CD4-positive, CD25-positive, alpha-beta regulatory T cell (primary cell): ENCODE results near the gene NABP1. TPM values are rescaled to one million over a fixed set of nuclear protein-coding genes. Genes with fewer than 3 reads are reported as not detected.

ENCODE experiments used
- ATAC-seq, 2 donors: fragments of 150-1000 bp; cut with Tn5 transposase; one replicate each; pipeline ENCODE4 v1.10.0; 2021; ENCODE audit warnings: low read depth in 2 of 2, moderate number of reproducible peaks in 2 of 2, moderate library complexity in 1 of 2
- DNase-seq, 3 donors: peaks; one replicate each; pipeline versions ENCODE4 v3.0.0 to v3.0.0-alpha.2; 2012 to 2022; ENCODE audit warnings: mixed read lengths in 1 of 3
- H3K27ac ChIP-seq: one replicate; pipeline ENCODE4 v1.7.0; 2013; ENCODE audit warnings: mild to moderate bottlenecking, low read length; ENCODE audit not compliant: insufficient read depth, poor library complexity, severe bottlenecking
- H3K27me3 ChIP-seq: one replicate; pipeline ENCODE4 v1.7.0; 2013; ENCODE audit warnings: low read length; ENCODE audit not compliant: control insufficient read depth, insufficient read depth
- H3K36me3 ChIP-seq: one replicate; pipeline ENCODE4 v1.7.0; 2013; ENCODE audit warnings: mild to moderate bottlenecking, low read length, moderate library complexity; ENCODE audit not compliant: control insufficient read depth, insufficient read depth
- H3K4me1 ChIP-seq: 2 replicates; pipeline ENCODE4 v1.7.0; 2013; ENCODE audit warnings: mild to moderate bottlenecking, low read length; ENCODE audit not compliant: insufficient read depth, control insufficient read depth, poor library complexity, severe bottlenecking
- H3K4me3 ChIP-seq: one replicate; pipeline ENCODE4 v1.7.0; 2013; ENCODE audit warnings: low read depth, mild to moderate bottlenecking, low read length, moderate library complexity
- H3K9me3 ChIP-seq, 2 experiments: 1 replicate in 1 of 2; 2 replicates in 1 of 2; pipeline ENCODE4 v1.7.0; 2013; ENCODE audit warnings: low read length in 2 of 2, mild to moderate bottlenecking in 1 of 2, moderate library complexity in 1 of 2; ENCODE audit not compliant: control insufficient read depth in 2 of 2
- H3K27ac Mint-ChIP-seq, 3 donors: one replicate each; pipeline ENCODE4 v1.8.0; 2020 to 2022; ENCODE audit warnings: mild to moderate bottlenecking in 3 of 3, mixed read lengths in 3 of 3, moderate library complexity in 2 of 3
- H3K27me3 Mint-ChIP-seq: one replicate; pipeline ENCODE4 v1.8.0; 2022; ENCODE audit warnings: mild to moderate bottlenecking, mixed read lengths
- H3K36me3 Mint-ChIP-seq: one replicate; pipeline ENCODE4 v1.8.0; 2020; ENCODE audit warnings: mixed read lengths
- H3K4me1 Mint-ChIP-seq, 4 donors: one replicate each; pipeline ENCODE4 v1.8.0; 2020 to 2022; ENCODE audit warnings: mixed read lengths in 4 of 4, mild to moderate bottlenecking in 1 of 4
- H3K4me3 Mint-ChIP-seq, 4 donors: one replicate each; pipeline ENCODE4 v1.8.0; 2020 to 2022; ENCODE audit warnings: mild to moderate bottlenecking in 4 of 4, mixed read lengths in 4 of 4, moderate library complexity in 3 of 4
- H3K9me3 Mint-ChIP-seq, 7 donors: one replicate each; pipeline ENCODE4 v1.8.0; 2020 to 2022; ENCODE audit warnings: mixed read lengths in 7 of 7, mild to moderate bottlenecking in 3 of 7, moderate library complexity in 2 of 7
- polyA plus RNA-seq, 4 donors: library from polyadenylated mRNA; unstranded; fragments of 300-500 nt; fragmentation: Illumina TruSeq; gene quantifications; one replicate each; pipeline ENCODE4 v1.2.3, GENCODE V29; 2021
- total RNA-seq: library from RNA; stranded (reverse); gene quantifications from one replicate; pipeline ENCODE4 v1.2.3, GENCODE V29; 2022

The NABP1 gene
- total and polyA plus RNA-seq, 5 donors from 2014 or later: 23.2 to 170 (median 26.8) TPM

- ATAC-seq (no peak), DNase-seq (no peak)
- H3K27me3 Mint-ChIP-seq: no peaks in the 10 kb centered on the region
- H3K27ac Mint-ChIP-seq: peak overlapping the region in 2 of 3 donors; percentile 82 to 89
- H3K4me3 Mint-ChIP-seq: peak overlapping the region in 1 of 4 donors; percentile 65
- H3K27me3 ChIP-seq: no peaks in the 10 kb centered on the region
- H3K9me3 Mint-ChIP-seq: no peaks in the 10 kb centered on the region
- H3K36me3 Mint-ChIP-seq: no peaks in the 10 kb centered on the region
- no peaks in the 10 kb centered on the region for H3K9me3 ChIP-seq
- no peak overlapping the region for H3K27ac ChIP-seq
- H3K36me3 ChIP-seq: no peaks in the 10 kb centered on the region
- H3K4me3 ChIP-seq: no peak overlapping the region
- H3K4me1 ChIP-seq: peaks cover 41% of the 10 kb centered on the region
- peaks cover 41 to 65% (median 53%) of the 10 kb centered on the region in 4 donors for H3K4me1 Mint-ChIP-seq
Measured at GRCh38 chr2:191636235-191636543, 41.7 kb upstream of the NABP1 start.

- H3K27ac Mint-ChIP-seq: peak overlapping the region in 2 of 3 donors; percentile 3 to 89
- no peaks in the 10 kb centered on the region for H3K36me3 Mint-ChIP-seq
- Histone ChIP-seq H3K36me3 (no peaks in the 10 kb centered on the region), H3K9me3 (no peaks in the 10 kb centered on the region), H3K4me3 (peak overlapping the region; percentile 56), H3K27me3 (no peaks in the 10 kb centered on the region), H3K27ac (no peak overlapping the region), H3K4me1 (peaks cover 41% of the 10 kb centered on the region)
- H3K27me3 Mint-ChIP-seq: no peaks in the 10 kb centered on the region
- ATAC-seq (no peak), DNase-seq (no peak)
- peak overlapping the region in 2 of 4 donors; percentile 65 for H3K4me3 Mint-ChIP-seq
- peaks cover 41 to 63% (median 52%) of the 10 kb centered on the region in 4 donors for H3K4me1 Mint-ChIP-seq
- no peaks in the 10 kb centered on the region for H3K9me3 Mint-ChIP-seq
Measured at GRCh38 chr2:191636586-191636985, 41.4 kb upstream of the NABP1 start.

GRCh38 chr2:191637182-191638078, 40.5 kb upstream of the NABP1 start:
- peak overlapping the region; percentile 56 for H3K4me3 ChIP-seq
- H3K27ac ChIP-seq: peak overlapping the region; percentile 63
- no peaks in the 10 kb centered on the region for H3K36me3 ChIP-seq
- Mint-ChIP-seq H3K4me1 (peaks cover 42 to 66% (median 55%) of the 10 kb centered on the region in 4 donors), H3K36me3 (no peaks in the 10 kb centered on the region), H3K9me3 (no peaks in the 10 kb centered on the region), H3K27me3 (no peaks in the 10 kb centered on the region), H3K27ac (peak overlapping the region; percentile 75 to 98 (median 89)), H3K4me3 (peak overlapping the region; percentile 56 to 65 (median 62))
- H3K27me3 ChIP-seq: no peaks in the 10 kb centered on the region
- peaks cover 41% of the 10 kb centered on the region for H3K4me1 ChIP-seq
- H3K9me3 ChIP-seq: no peaks in the 10 kb centered on the region
- ATAC-seq: peak; percentile 90
- DNase-seq: peak in 2 of 3 donors; percentile 27 to 88

- H3K4me1 ChIP-seq: peaks cover 41% of the 10 kb centered on the region
- peak overlapping the region; percentile 17 to 63 (median 58) for H3K4me3 Mint-ChIP-seq
- DNase-seq (peak in 1 of 3 donors; percentile 37), ATAC-seq (peak; percentile 13 to 23)
- no peaks in the 10 kb centered on the region for H3K27me3 Mint-ChIP-seq
- H3K9me3 ChIP-seq: no peaks in the 10 kb centered on the region
- H3K4me3 ChIP-seq: peak overlapping the region; percentile 56
- no peaks in the 10 kb centered on the region for H3K27me3 ChIP-seq
- peak overlapping the region; percentile 63 for H3K27ac ChIP-seq
- H3K27ac Mint-ChIP-seq: peak overlapping the region; percentile 75 to 98 (median 89)
- no peaks in the 10 kb centered on the region for H3K36me3 Mint-ChIP-seq
- H3K4me1 Mint-ChIP-seq: peaks cover 45 to 70% (median 57%) of the 10 kb centered on the region in 4 donors
- H3K36me3 ChIP-seq: no peaks in the 10 kb centered on the region
- no peaks in the 10 kb centered on the region for H3K9me3 Mint-ChIP-seq
Measured at GRCh38 chr2:191638079-191638801, 39.7 kb upstream of the NABP1 start.

DNA sequence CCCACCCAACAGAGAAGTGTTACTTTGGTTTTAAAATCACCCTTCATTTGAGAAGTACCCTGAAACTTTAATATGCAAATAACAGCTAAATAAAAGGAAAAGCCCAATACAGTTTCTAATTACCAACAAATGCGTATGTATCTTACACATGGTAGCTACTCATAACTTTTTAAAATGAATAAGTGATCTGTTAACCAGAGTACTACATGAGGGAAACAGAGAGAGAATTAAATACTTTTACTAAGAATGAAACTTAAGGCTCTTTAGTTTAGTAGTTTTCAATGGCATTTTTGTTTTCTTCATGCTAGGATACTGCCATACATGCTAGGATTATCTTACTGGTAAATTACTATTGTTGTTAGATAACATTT, 39.1 kb upstream of the NABP1 start:
- peak overlapping the region; percentile 63 for H3K27ac ChIP-seq
- H3K27me3 ChIP-seq: no peaks in the 10 kb centered on the region
- H3K36me3 ChIP-seq: no peaks in the 10 kb centered on the region
- Mint-ChIP-seq H3K27ac (peak overlapping the region; percentile 75 to 98 (median 89)), H3K4me3 (peak overlapping the region in 3 of 4 donors; percentile 56 to 63 (median 60)), H3K27me3 (no peaks in the 10 kb centered on the region), H3K36me3 (no peaks in the 10 kb centered on the region), H3K4me1 (peaks cover 45 to 70% (median 56%) of the 10 kb centered on the region in 4 donors), H3K9me3 (no peaks in the 10 kb centered on the region)
- peaks cover 41% of the 10 kb centered on the region for H3K4me1 ChIP-seq
- ATAC-seq (no peak), DNase-seq (no peak)
- H3K9me3 ChIP-seq: no peaks in the 10 kb centered on the region
- H3K4me3 ChIP-seq: peak overlapping the region; percentile 56

DNA sequence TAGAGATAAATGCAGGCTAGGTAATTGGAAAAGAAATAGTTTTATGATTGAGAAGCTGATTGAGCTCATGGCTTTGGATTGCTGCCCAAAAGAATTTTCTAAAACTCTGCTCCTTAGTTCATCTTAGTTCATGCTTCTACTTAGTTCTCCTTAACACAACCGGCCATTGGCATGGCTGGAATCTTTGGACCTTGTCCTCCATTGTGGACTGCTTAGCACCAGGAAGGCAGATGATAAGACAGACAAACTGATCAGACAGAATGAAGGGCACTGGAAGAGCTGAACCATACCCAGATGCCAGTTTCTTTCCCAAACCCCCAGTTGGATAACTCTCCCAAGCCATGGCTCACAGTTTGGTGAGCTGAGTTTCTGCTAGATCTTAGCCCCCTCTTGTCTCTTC, 36.3 kb upstream of the NABP1 start:
- H3K9me3 Mint-ChIP-seq: no peaks in the 10 kb centered on the region
- H3K36me3 Mint-ChIP-seq: no peaks in the 10 kb centered on the region
- no peaks in the 10 kb centered on the region for H3K27me3 Mint-ChIP-seq
- Histone ChIP-seq H3K36me3 (no peaks in the 10 kb centered on the region), H3K9me3 (no peaks in the 10 kb centered on the region), H3K27ac (no peak overlapping the region), H3K4me3 (no peak overlapping the region), H3K27me3 (no peaks in the 10 kb centered on the region), H3K4me1 (peaks cover 22% of the 10 kb centered on the region)
- peaks cover 25 to 53% (median 46%) of the 10 kb centered on the region in 4 donors for H3K4me1 Mint-ChIP-seq
- ATAC-seq (no peak), DNase-seq (no peak)
- H3K27ac Mint-ChIP-seq: peak overlapping the region in 1 of 3 donors; percentile 50
- H3K4me3 Mint-ChIP-seq: no peak overlapping the region

DNA sequence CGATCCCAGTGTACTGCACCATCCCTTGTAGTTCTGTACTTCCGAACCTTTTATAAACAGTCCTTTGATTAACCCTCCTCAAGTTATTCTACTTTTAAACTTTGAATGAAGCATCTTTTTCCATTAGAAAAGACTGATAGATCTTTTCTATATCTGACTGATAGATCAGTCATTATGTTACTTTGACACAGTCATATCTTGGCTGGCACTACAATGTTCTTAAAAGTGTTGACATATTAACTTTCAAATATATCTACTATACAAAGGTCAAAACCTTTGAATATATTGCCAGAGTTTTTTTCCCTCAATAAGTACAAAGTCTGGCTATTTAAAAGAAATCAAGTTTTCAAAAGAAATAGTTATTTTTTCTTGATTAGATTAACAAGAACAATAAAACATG, 35.4 kb upstream of the NABP1 start:
- no peaks in the 10 kb centered on the region for H3K36me3 ChIP-seq
- no peaks in the 10 kb centered on the region for H3K9me3 Mint-ChIP-seq
- ATAC-seq (no peak), DNase-seq (no peak)
- H3K27me3 Mint-ChIP-seq: no peaks in the 10 kb centered on the region
- no peak overlapping the region for H3K27ac ChIP-seq
- H3K27me3 ChIP-seq: no peaks in the 10 kb centered on the region
- H3K27ac Mint-ChIP-seq: peak overlapping the region in 1 of 3 donors; percentile 66
- no peak overlapping the region for H3K4me3 ChIP-seq
- H3K9me3 ChIP-seq: no peaks in the 10 kb centered on the region
- H3K4me3 Mint-ChIP-seq: no peak overlapping the region
- peaks cover 13% of the 10 kb centered on the region for H3K4me1 ChIP-seq
- peaks cover 16 to 47% (median 39%) of the 10 kb centered on the region in 4 donors for H3K4me1 Mint-ChIP-seq
- H3K36me3 Mint-ChIP-seq: no peaks in the 10 kb centered on the region
